Effector memory CD4-positive, alpha-beta T cell (primary cell): ENCODE results near the gene S100A4.

ENCODE experiments used
- DNase-seq, 3 donors: peaks; one replicate each; pipeline ENCODE4 v3.0.0-alpha.2; 2020
- H3K27ac ChIP-seq: 2 replicates; pipeline ENCODE4 v1.7.0; 2013; ENCODE audit warnings: mild to moderate bottlenecking, low read length, moderate library complexity; ENCODE audit not compliant: insufficient read depth, poor library complexity, severe bottlenecking
- H3K27me3 ChIP-seq: replicated peaks from 2 replicates; pipeline ENCODE4 v1.7.0; 2013; ENCODE audit warnings: mild to moderate bottlenecking, low read length; ENCODE audit not compliant: insufficient read depth, control insufficient read depth, poor library complexity, severe bottlenecking
- H3K36me3 ChIP-seq: 2 replicates; pipeline ENCODE4 v1.7.0; 2013; ENCODE audit warnings: mild to moderate bottlenecking, low read length, moderate library complexity; ENCODE audit not compliant: control insufficient read depth, insufficient read depth
- H3K4me1 ChIP-seq: 2 replicates; pipeline ENCODE4 v1.7.0; 2013; ENCODE audit warnings: low read length, mild to moderate bottlenecking; ENCODE audit not compliant: control insufficient read depth, insufficient read depth, poor library complexity, severe bottlenecking
- H3K4me3 ChIP-seq: 2 replicates; pipeline ENCODE4 v1.7.0; 2013; ENCODE audit warnings: low read length, low read depth, mild to moderate bottlenecking; ENCODE audit not compliant: insufficient read depth, poor library complexity, severe bottlenecking
- H3K9me3 ChIP-seq: 2 replicates; pipeline ENCODE4 v1.7.0; 2013; ENCODE audit warnings: mild to moderate bottlenecking, low read length, moderate library complexity; ENCODE audit not compliant: control insufficient read depth

The S100A4 gene

DNA sequence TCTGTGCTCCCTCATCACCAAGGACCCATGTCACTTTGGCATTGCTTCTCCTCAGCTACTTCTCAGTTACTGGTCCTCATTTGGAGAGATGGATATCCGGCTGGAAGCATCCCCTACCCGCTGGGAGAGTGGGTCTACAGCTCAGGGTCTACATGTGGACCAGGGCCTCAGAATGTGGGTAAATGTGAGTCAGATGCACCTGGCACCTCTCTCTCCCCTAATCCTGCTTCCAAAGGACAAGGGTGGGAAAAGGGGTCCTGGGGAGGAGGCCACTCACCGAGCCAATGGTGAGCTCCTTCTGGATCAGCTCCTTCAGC lies 10.7 kb downstream of the S100A4 start:
- no peaks in the 10 kb centered on the region for H3K9me3 ChIP-seq
- peak overlapping the region; percentile 97 for H3K27ac ChIP-seq
- DNase-seq = no peak
- H3K4me3 ChIP-seq = peak overlapping the region; percentile 91
- no peaks in the 10 kb centered on the region for H3K27me3 ChIP-seq
- H3K4me1 ChIP-seq = peaks cover 58% of the 10 kb centered on the region
- H3K36me3 ChIP-seq = peaks cover 5% of the 10 kb centered on the region

DNA sequence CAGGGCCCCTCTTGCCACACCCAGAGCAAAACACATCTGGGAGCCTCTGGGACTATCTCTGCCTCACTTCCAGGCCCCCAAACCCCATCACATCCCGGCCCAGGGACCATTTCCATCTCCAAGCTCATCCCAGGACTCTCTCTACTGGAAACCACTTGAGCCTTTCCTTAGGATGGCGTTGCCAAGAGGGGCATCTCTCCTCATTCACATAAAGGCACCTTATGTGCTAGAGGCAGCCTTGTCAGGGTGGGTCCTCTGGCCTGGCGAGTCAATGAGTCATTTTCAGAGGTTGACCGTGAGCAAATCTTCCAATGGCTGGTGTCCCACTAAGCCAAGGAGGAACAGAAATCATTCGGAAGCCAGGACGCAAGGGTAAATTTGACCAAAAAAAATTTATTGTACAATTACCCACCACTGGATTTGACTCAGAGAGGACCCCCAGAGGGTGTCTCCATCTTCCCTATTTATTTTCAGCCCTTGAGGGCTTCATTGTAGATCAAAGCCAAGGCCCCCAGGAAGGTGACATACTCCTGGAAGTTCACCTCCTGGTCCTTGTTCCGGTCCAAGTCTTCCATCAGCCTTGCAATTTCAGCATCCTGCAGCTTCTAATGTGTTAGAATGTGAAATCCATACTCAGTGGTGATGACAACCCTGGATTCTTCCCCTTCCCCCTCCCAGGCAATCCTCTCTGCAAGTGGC lies 11.2 kb downstream of the S100A4 start:
- Histone ChIP-seq H3K27ac (peak overlapping the region; percentile 97), H3K9me3 (no peaks in the 10 kb centered on the region), H3K4me3 (peak overlapping the region; percentile 91), H3K36me3 (peaks cover 5% of the 10 kb centered on the region), H3K27me3 (no peaks in the 10 kb centered on the region), H3K4me1 (peaks cover 53% of the 10 kb centered on the region)
- DNase-seq = no peak

DNA sequence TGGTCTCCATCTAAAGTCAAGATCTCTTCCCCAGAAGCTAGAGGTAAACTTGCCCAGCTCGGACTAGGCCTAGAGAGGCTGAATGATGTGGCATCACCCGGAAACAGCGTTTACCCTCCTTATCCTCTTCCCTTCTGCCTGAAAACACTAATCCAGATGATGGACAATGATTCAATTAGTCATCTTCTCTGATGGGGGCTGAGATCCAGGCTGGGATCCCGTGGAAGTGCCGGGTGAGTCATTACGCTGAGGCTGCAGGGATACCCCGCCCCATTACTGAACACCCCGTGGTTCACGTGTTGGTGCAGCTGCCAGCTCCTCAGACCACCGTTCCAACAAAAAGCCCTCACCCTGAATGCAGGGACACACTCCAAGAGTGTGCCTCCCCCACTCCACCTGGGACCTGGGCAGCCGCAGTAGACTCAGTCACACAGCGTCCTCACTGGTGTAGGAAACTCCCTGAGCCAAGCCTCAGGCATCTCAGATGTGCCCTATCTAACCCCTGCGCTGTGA lies 11.9 kb downstream of the S100A4 start:
- peak overlapping the region; percentile 97 for H3K27ac ChIP-seq
- no peaks in the 10 kb centered on the region for H3K27me3 ChIP-seq
- DNase-seq = peak; percentile 20 to 40 (median 34)
- H3K9me3 ChIP-seq = no peaks in the 10 kb centered on the region
- H3K4me3 ChIP-seq = peak overlapping the region; percentile 91
- H3K4me1 ChIP-seq = peaks cover 53% of the 10 kb centered on the region
- H3K36me3 ChIP-seq = peaks cover 5% of the 10 kb centered on the region

DNA sequence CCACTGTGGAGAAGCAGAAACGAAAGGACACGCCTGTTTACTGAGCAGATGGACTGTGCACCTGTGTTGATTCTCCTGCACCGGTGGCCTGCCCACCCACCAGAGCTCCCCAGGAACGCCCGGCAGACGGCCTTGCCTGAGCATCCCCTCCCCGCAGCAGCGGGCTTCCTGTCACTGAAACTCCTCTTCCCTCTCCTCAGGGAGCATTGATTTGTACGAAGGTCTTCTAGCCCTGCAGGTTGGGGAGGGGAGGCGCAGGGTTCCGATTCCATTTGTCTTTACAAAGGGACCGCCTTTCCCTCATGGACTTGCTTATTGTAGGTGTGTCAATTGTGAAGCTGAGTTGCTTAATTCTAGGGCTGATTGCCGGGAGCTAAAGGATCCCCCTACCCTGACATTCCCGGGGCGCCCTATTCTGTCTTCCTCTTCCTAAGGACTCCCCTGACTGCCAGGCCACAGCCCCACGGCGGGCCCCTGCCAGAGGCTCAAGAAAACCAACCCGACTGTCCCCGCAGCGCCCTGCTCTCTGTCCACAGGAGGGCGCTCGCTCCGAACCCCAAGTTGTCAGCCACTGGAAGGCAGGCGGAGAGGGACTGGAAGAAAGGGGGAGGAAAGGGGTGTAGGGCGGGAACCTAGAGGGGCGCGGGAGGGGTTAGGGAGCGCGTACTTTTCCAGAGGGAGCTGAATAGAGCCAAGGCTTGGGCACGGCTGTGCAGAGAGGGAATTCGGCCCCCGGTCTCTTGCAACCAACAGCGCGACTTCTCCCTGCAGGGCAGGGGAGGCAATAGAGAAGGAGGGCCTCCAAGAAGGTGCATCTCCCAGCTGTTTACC lies 12.6 kb downstream of the S100A4 start:
- H3K4me3 ChIP-seq = peak overlapping the region; percentile 26
- peaks cover 5% of the 10 kb centered on the region for H3K36me3 ChIP-seq
- peak; percentile 54 to 69 (median 61) for DNase-seq
- peaks cover 53% of the 10 kb centered on the region for H3K4me1 ChIP-seq
- H3K9me3 ChIP-seq = no peaks in the 10 kb centered on the region
- no peaks in the 10 kb centered on the region for H3K27me3 ChIP-seq
- H3K27ac ChIP-seq = peak overlapping the region; percentile 97

DNA sequence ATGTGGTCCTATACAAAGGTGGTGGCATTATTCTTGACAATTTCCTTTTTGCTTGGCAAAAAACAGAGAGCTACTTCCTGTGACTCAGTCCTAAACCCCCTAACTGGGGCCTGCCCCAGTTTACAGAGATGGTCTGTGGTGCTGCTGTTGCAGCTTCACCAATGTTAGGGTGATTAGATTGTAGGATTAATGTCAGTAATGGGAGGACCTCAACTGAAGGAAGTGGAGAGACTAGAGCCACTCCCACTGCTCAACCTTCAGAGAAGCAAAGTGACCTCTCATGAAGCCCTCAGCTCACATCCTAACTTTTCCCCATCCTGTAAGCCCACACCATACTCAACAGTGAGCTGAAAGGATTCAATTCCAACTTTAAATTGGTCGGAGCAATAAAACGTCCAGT lies 13.4 kb downstream of the S100A4 start:
- peak; percentile 36 to 42 (median 41) for DNase-seq
- Histone ChIP-seq H3K4me3 (no peak overlapping the region), H3K36me3 (peaks cover 5% of the 10 kb centered on the region), H3K9me3 (no peaks in the 10 kb centered on the region), H3K4me1 (peaks cover 52% of the 10 kb centered on the region), H3K27me3 (no peaks in the 10 kb centered on the region), H3K27ac (peak overlapping the region; percentile 97)

DNA sequence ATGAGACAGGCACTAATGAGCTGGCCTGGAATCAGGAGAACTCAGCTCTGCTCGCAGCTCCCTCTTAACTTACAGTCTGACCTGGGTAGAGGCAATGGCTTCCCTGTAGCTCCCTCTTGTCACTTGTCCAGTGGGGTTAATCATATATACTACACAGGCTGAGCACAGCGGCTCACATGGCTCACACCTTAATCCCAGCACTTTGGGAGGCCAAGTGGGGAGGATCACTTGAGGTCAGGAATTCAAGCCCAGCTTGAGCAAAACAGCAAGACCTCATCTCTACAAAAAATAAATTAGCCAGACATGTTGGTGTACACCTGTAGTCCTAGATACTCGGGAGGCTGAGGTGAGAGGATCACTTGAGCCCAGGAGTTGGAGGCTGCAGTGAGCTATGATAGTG lies 14.0 kb downstream of the S100A4 start:
- Histone ChIP-seq H3K9me3 (no peaks in the 10 kb centered on the region), H3K4me1 (peaks cover 46% of the 10 kb centered on the region), H3K36me3 (peaks cover 5% of the 10 kb centered on the region), H3K4me3 (no peak overlapping the region), H3K27ac (peak overlapping the region; percentile 52), H3K27me3 (no peaks in the 10 kb centered on the region)
- DNase-seq = no peak

DNA sequence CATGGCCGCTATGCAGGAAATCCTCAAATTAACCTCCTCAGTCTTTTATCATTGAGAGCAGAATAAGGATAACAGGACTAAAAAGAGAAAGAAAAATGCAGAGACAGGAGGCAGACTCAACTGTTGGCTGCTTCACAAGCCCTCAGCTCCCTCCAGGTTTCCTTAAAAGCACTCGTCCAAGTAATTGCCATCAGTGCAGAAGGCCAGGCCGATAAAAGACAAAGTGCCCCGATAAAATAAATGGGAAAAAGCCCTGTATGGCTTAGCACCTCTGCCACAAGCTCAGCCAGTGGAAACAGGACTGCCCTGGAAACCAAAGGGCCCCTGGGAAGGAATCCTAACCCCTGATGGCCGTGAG lies 17.9 kb downstream of the S100A4 start:
- no peaks in the 10 kb centered on the region for H3K9me3 ChIP-seq
- no peaks in the 10 kb centered on the region for H3K36me3 ChIP-seq
- H3K27me3 ChIP-seq = no peaks in the 10 kb centered on the region
- H3K4me1 ChIP-seq = peaks cover 13% of the 10 kb centered on the region
- H3K27ac ChIP-seq = no peak overlapping the region
- H3K4me3 ChIP-seq = no peak overlapping the region
- no peak for DNase-seq

DNA sequence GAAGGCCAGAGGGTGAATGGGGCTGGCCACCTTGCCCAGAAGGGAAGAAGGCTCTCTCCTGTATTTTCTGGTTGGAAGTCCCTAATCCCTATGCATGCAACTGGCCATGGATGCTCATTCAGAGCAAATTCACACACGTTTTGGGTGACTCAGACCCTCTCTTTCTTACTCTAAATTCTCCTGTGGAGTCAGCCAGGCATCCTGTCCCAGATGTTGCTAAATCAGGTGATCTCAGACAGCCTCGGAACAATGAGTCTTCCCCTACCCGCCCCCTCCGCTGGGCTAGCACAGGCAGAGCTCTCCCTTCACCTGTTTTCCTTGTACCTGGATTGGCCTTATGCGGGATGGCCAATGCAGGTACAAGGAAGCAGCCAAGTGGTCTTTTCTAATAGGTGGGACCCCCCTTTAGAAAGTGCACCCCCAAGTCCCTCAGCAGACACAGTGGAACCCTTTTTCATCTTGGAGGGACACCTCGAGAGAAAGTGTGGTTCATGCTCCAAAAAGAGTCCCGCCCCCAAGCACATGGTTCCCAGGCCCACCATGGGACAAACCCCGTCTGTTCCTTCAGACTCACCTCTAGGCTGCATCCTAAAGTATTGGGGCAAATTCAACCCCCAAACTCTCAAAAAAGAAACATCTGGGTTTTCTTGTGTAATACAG lies 18.5 kb downstream of the S100A4 start:
- no peaks in the 10 kb centered on the region for H3K9me3 ChIP-seq
- H3K27me3 ChIP-seq = no peaks in the 10 kb centered on the region
- H3K4me1 ChIP-seq = peaks cover 8% of the 10 kb centered on the region
- H3K36me3 ChIP-seq = no peaks in the 10 kb centered on the region
- H3K27ac ChIP-seq = no peak overlapping the region
- no peak overlapping the region for H3K4me3 ChIP-seq
- no peak for DNase-seq

DNA sequence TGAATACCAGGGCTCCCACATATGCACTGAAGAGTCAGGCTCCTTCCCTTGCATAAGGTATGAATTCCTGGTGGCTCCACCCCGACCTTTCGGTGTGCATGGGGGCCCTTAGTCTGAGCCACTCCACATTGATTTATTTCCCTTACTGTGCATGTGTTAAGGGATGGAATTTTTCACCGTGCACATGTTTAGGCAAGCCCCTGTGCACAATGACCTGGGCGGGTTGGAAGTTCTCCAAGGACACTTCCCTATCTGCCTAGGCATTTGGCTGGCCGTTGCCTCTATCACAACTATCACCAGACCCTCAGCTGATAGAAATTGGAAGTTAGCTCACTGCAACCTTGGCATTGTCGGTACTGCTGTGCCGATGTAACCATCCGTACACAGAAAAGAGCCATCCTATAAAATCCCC lies 19.5 kb downstream of the S100A4 start:
- Histone ChIP-seq H3K4me3 (no peak overlapping the region), H3K4me1 (no peaks in the 10 kb centered on the region), H3K27ac (no peak overlapping the region), H3K36me3 (no peaks in the 10 kb centered on the region), H3K9me3 (no peaks in the 10 kb centered on the region), H3K27me3 (no peaks in the 10 kb centered on the region)
- DNase-seq = no peak
